ENCODE measurements around the gene PSMB3. TPM values are rescaled to one million over a fixed set of nuclear protein-coding genes. Genes with fewer than 3 reads are reported as not detected.
A peak's percentile ranks its signal among the peaks of the same experiment; 100 is the strongest.

Gene PSMB3
- total RNA-seq, 2 experiments from 2014 or later = 231 to 348 TPM

Small RNAs within 50 kb of the gene (microRNA-seq; reads per million reads assigned to microRNA genes)
- gene MIR4726 (ENCODE audit: borderline replicate concordance) = 2.3 reads per million

Small RNAs within 50 kb of the gene (small RNA-seq; reads per million reads assigned to genes)
- gene MIR4726 (not detected), gene RNA5SP440 (2.0 reads per million, percentile 78 among the genes with 10 or more reads in this experiment), gene RNU6-866P (not detected)

Other genes with a start within 250 kb of the PSMB3 start
- gene SRCIN1, start 146.8 kb upstream of the PSMB3 start, total RNA-seq (2014; rRNA removed; shearing (Covaris generic)) = 0.15 and 1.5 TPM in 2 replicates
- 4.6 and 4.9 TPM in 2 replicates for gene SRCIN1, start 146.8 kb upstream of the PSMB3 start, total RNA-seq (2022)
- 8.3 and 11.8 TPM in 2 replicates for gene EPOP, start 77.8 kb upstream of the PSMB3 start, total RNA-seq (2014; rRNA removed; shearing (Covaris generic))
- gene EPOP, start 77.8 kb upstream of the PSMB3 start, total RNA-seq (2022) = 21.7 and 27.2 TPM in 2 replicates
- gene MLLT6, start 47.5 kb upstream of the PSMB3 start, total RNA-seq (2014; rRNA removed; shearing (Covaris generic)) = 81.7 and 94.9 TPM in 2 replicates
- gene MLLT6, start 47.5 kb upstream of the PSMB3 start, total RNA-seq (2022) = 174 and 175 TPM in 2 replicates
- 11.4 and 13.4 TPM in 2 replicates for gene CISD3, start 22.4 kb upstream of the PSMB3 start, total RNA-seq (2014; rRNA removed; shearing (Covaris generic))
- 24.9 and 25.1 TPM in 2 replicates for gene CISD3, start 22.4 kb upstream of the PSMB3 start, total RNA-seq (2022)
- gene PCGF2, start 4.4 kb upstream of the PSMB3 start, total RNA-seq (2014; rRNA removed; shearing (Covaris generic)) = 8.9 and 12.8 TPM in 2 replicates
- 40.0 and 47.3 TPM in 2 replicates for gene PCGF2, start 4.4 kb upstream of the PSMB3 start, total RNA-seq (2022)
- gene PIP4K2B, start 46.8 kb downstream of the PSMB3 start, total RNA-seq (2014; rRNA removed; shearing (Covaris generic)) = 23.6 and 33.0 TPM in 2 replicates
- gene PIP4K2B, start 46.8 kb downstream of the PSMB3 start, total RNA-seq (2022) = 37.8 and 38.6 TPM in 2 replicates
- gene CWC25, start 72.6 kb downstream of the PSMB3 start, total RNA-seq (2014; rRNA removed; shearing (Covaris generic)) = 22.2 and 25.4 TPM in 2 replicates
- gene CWC25, start 72.6 kb downstream of the PSMB3 start, total RNA-seq (2022) = 26.8 and 30.8 TPM in 2 replicates
- gene RPL23, start 101.0 kb downstream of the PSMB3 start, total RNA-seq (2014; rRNA removed; shearing (Covaris generic)) = 1,289 and 1,881 TPM in 2 replicates
- gene RPL23, start 101.0 kb downstream of the PSMB3 start, total RNA-seq (2022) = 1,611 and 1,766 TPM in 2 replicates
- gene LASP1, start 117.3 kb downstream of the PSMB3 start, total RNA-seq (2014; rRNA removed; shearing (Covaris generic)) = 44.3 and 48.6 TPM in 2 replicates
- gene LASP1, start 117.3 kb downstream of the PSMB3 start, total RNA-seq (2022) = 101 and 110 TPM in 2 replicates
- gene FBXO47, start 214.7 kb downstream of the PSMB3 start, total RNA-seq (2014; rRNA removed; shearing (Covaris generic)) = not detected in 2 replicates
- 0.13 and 0.15 TPM in 2 replicates for gene FBXO47, start 214.7 kb downstream of the PSMB3 start, total RNA-seq (2022)